Skeletal muscle cell (primary cell): ENCODE measurements around the gene NUDT8.

Experiments used
- DNase-seq: peaks from one replicate; pipeline ENCODE4 v3.0.0-alpha.2; 2010; ENCODE audit warnings: low read depth
- H3K4me3 ChIP-seq: 2 replicates; pipeline ENCODE4 v1.5.1; 2011; ENCODE audit warnings: low read depth, mild to moderate bottlenecking, control low read depth, low read length, moderate library complexity

Gene NUDT8

DNA sequence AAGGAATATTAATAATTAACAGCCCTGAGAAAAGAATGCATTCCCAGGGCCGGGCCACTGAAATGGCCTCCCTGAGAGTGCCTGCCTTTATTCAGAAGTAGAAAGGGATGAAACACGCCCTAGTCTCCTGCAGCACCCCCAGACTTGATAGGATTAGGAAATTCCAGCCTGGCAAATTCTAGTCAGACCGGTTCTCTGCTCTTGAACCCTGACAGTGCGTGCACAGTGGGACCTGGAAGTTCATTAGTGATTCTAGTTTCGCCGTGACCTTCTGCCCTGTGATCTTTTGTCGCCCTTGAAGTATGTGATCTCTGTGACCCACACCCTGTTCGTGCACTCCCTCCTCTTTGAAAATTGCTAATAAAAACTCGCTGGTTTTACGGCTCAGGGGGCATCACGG, 48.3 kb downstream of the NUDT8 start:
- H3K4me3 ChIP-seq = no peak overlapping the region
- DNase-seq = no peak

DNA sequence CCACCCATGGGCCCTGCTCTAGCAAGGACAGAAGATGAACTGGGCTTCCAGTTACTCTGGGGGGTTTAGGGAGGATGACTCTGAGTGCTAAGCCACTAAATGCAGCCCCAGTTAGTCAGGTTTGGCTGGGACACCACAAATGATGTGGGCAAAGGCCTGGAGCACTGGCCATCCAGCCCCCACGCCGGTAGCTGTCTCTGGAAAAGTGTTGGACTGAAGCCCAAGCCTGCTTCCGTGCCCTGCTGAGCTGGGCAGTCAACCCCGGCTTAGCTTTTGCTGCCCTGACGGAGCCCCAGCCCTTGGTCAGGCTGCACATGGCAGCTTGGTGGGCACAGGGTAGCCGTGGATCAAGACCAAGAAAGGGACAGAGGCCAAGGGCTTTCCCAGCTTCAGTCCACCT, 51.8 kb downstream of the NUDT8 start:
- DNase-seq = no peak
- no peak overlapping the region for H3K4me3 ChIP-seq
